Caco-2 (cell line): ENCODE measurements around the gene TMTC2. TPM values are rescaled to one million over a fixed set of nuclear protein-coding genes. Genes with fewer than 3 reads are reported as not detected.

Source experiments
- BruUV-seq: library from RNA; stranded (reverse); fragments of 400-500 nt; replicated peaks from 2 replicates; lab custom pipeline; 2021; lab: Mats Ljungman, UMichigan
- CTCF ChIA-PET: fragments of 300-600 bp; sonication (Branson Sonifier 250); formaldehyde crosslinking; loops from one replicate; lab custom pipeline; 2022; ENCODE audit warnings: antibody characterized with exemption; lab: Charles Lee
- POLR2A ChIA-PET: fragments of 300-600 bp; sonication (Branson Sonifier 250); formaldehyde crosslinking; loops from one replicate; lab custom pipeline; 2022; ENCODE audit warnings: antibody characterized with exemption; lab: Charles Lee
- DNase-seq, 2 experiments: peaks; one replicate each; pipeline versions ENCODE4 v3.0.0 to v3.0.0-alpha.2; 2020 to 2022
- H3K27me3 ChIP-seq: replicated peaks from 2 replicates; pipeline ENCODE4 v1.6.0; 2011; ENCODE audit warnings: low read length; ENCODE audit not compliant: control insufficient read depth, insufficient read depth
- H3K36me3 ChIP-seq: 2 replicates; pipeline ENCODE4 v1.5.1; 2011; ENCODE audit warnings: low read length; ENCODE audit not compliant: control insufficient read depth, insufficient read depth
- H3K4me1 ChIP-seq: fragments of 250-450 bp; sonication (Bioruptor Pico); 2 replicates; pipeline ENCODE4 v1.5.1; 2020; ENCODE audit warnings: mild to moderate bottlenecking
- H3K4me3 ChIP-seq: 2 replicates; pipeline ENCODE4 v1.5.1; 2011; ENCODE audit warnings: low read depth, mild to moderate bottlenecking, control low read depth, low read length
- H3K9me3 ChIP-seq: fragments of 250-450 bp; sonication (Bioruptor Pico); 2 replicates; pipeline ENCODE4 v1.5.1; 2020; ENCODE audit warnings: mild to moderate bottlenecking, moderate library complexity
- H3K27ac Mint-ChIP-seq: one replicate; pipeline ENCODE4 v1.8.0; 2022; ENCODE audit warnings: mixed read lengths; ENCODE audit not compliant: unreplicated experiment
- H3K27me3 Mint-ChIP-seq: one replicate; pipeline ENCODE4 v1.8.0; 2022; ENCODE audit warnings: mixed read lengths; ENCODE audit not compliant: insufficient read depth, unreplicated experiment
- H3K36me3 Mint-ChIP-seq: one replicate; pipeline ENCODE4 v1.8.0; 2022; ENCODE audit warnings: mild to moderate bottlenecking, mixed read lengths; ENCODE audit not compliant: insufficient read depth, unreplicated experiment
- H3K4me1 Mint-ChIP-seq: one replicate; pipeline ENCODE4 v1.8.0; 2022; ENCODE audit warnings: low read depth, mixed read lengths; ENCODE audit not compliant: unreplicated experiment
- H3K4me3 Mint-ChIP-seq: one replicate; pipeline ENCODE4 v1.8.0; 2022; ENCODE audit warnings: mild to moderate bottlenecking, moderate library complexity, mixed read lengths; ENCODE audit not compliant: unreplicated experiment
- H3K9me3 Mint-ChIP-seq: one replicate; pipeline ENCODE4 v1.8.0; 2022; ENCODE audit warnings: mixed read lengths; ENCODE audit not compliant: unreplicated experiment
- intact Hi-C: fragments of 100-400 bp; cut with micrococcal nuclease; formaldehyde crosslinking; loops from one replicate; pipeline ENCODE4 v1.10.0; 2022; ENCODE audit not compliant: unreplicated experiment
- total RNA-seq: library from RNA; stranded (reverse); gene quantifications from 2 replicates; pipeline ENCODE4 v1.2.3, GENCODE V29; 2022
- TF ChIP-seq, protein P1 (sequence below), 2 experiments: fragments of 200-600 bp in 1 of 2; IDR thresholded peaks; 1 replicate in 1 of 2; 2 replicates in 1 of 2; pipeline versions ENCODE4 v1.5.1 to v1.8.0; 2011 to 2022; ENCODE audit warnings: antibody characterized with exemption in 1 of 2, control low read depth in 1 of 2, inconsistent platforms in 1 of 2, low read depth in 1 of 2, low read length in 1 of 2, mild to moderate bottlenecking in 1 of 2, moderate library complexity in 1 of 2; ENCODE audit not compliant: insufficient read depth in 1 of 2, severe bottlenecking in 1 of 2, unreplicated experiment in 1 of 2

Gene TMTC2
- total RNA-seq, 1 experiment from 2014 or later, result 2.2 TPM

DNA sequence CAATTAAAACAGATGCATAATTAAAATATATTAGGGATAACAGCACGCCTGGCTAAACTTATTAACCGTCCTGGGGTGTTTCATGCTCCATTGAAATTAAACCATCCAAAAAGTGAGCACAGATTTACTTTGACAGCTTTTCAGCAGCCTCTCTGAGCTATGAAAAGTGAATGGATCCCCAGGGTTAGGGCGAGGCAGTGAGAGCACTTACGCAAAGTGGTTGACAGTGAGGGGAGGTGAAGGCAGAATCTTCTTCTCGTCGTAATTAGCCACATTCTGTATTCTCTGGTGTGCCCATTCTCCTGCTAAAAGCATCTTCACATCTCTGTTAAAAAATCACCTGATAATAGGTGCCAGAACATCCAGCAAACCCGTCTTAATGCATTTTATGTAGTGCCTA, 1.9 kb downstream of the TMTC2 start:
- peak overlapping the region; percentile 84 for H3K4me3 Mint-ChIP-seq
- intact Hi-C loops, result loop anchor here (5.0 to 10.0 kb wide), 6 partner anchors 69 to 574 kb away; no protein-coding TSS in a partner anchor
- no peak overlapping the region for H3K27ac Mint-ChIP-seq
- peaks cover 5% of the 10 kb centered on the region for H3K4me1 Mint-ChIP-seq
- ChIA-PET CTCF (interaction anchor here (0.7 kb wide), 1 partner anchor 32 kb away, joined by 4 read pairs; no protein-coding TSS in a partner anchor), POLR2A (no interaction called here)
- H3K9me3 ChIP-seq, result no peaks in the 10 kb centered on the region
- no peak overlapping the region for H3K4me3 ChIP-seq
- DNase-seq, result no peak
- peaks cover 12% of the 10 kb centered on the region for H3K36me3 Mint-ChIP-seq
- H3K36me3 ChIP-seq, result no peaks in the 10 kb centered on the region
- TF ChIP-seq, protein P1, sequence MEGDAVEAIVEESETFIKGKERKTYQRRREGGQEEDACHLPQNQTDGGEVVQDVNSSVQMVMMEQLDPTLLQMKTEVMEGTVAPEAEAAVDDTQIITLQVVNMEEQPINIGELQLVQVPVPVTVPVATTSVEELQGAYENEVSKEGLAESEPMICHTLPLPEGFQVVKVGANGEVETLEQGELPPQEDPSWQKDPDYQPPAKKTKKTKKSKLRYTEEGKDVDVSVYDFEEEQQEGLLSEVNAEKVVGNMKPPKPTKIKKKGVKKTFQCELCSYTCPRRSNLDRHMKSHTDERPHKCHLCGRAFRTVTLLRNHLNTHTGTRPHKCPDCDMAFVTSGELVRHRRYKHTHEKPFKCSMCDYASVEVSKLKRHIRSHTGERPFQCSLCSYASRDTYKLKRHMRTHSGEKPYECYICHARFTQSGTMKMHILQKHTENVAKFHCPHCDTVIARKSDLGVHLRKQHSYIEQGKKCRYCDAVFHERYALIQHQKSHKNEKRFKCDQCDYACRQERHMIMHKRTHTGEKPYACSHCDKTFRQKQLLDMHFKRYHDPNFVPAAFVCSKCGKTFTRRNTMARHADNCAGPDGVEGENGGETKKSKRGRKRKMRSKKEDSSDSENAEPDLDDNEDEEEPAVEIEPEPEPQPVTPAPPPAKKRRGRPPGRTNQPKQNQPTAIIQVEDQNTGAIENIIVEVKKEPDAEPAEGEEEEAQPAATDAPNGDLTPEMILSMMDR (IDR thresholded peaks at IDR 0.05; ENCODE audit: insufficient read depth in 1 of 2, low read depth in 1 of 2, low read length in 1 of 2, severe bottlenecking in 1 of 2, unreplicated experiment in 1 of 2), result no peak
- H3K27me3 ChIP-seq, result no peaks in the 10 kb centered on the region
- H3K9me3 Mint-ChIP-seq, result no peaks in the 10 kb centered on the region
- no TSS peak for BruUV-seq
- H3K27me3 Mint-ChIP-seq, result peaks cover 8% of the 10 kb centered on the region
- H3K4me1 ChIP-seq, result no peaks in the 10 kb centered on the region

- no peak overlapping the region for H3K27ac Mint-ChIP-seq
- no peak overlapping the region for H3K4me3 Mint-ChIP-seq
Observed at GRCh38 chr12:82690006-82690405, 3.3 kb downstream of the TMTC2 start.

GRCh38 chr12:82691513-82691912, 4.8 kb downstream of the TMTC2 start:
- intact Hi-C loops, result no loop called here
- Mint-ChIP-seq H3K4me1 (no peaks in the 10 kb centered on the region), H3K4me3 (no peak overlapping the region), H3K27me3 (peaks cover 2% of the 10 kb centered on the region), H3K9me3 (no peaks in the 10 kb centered on the region), H3K36me3 (peaks cover 9% of the 10 kb centered on the region), H3K27ac (no peak overlapping the region)
- Histone ChIP-seq H3K4me3 (no peak overlapping the region), H3K9me3 (no peaks in the 10 kb centered on the region), H3K36me3 (no peaks in the 10 kb centered on the region), H3K4me1 (no peaks in the 10 kb centered on the region), H3K27me3 (no peaks in the 10 kb centered on the region)
- TF ChIP-seq, protein P1 (IDR thresholded peaks at IDR 0.05; ENCODE audit: insufficient read depth in 1 of 2, low read depth in 1 of 2, low read length in 1 of 2, severe bottlenecking in 1 of 2, unreplicated experiment in 1 of 2), result no peak
- ChIA-PET POLR2A (no interaction called here), CTCF (no interaction called here)
- BruUV-seq, result no TSS peak
- DNase-seq, result no peak

More at GRCh38 chr12:82690006-82690405, 3.3 kb downstream of the TMTC2 start:
- intact Hi-C loops, result no loop called here
- H3K9me3 ChIP-seq, result no peaks in the 10 kb centered on the region
- no peak for DNase-seq
- Mint-ChIP-seq H3K9me3 (no peaks in the 10 kb centered on the region), H3K27me3 (peaks cover 2% of the 10 kb centered on the region), H3K4me1 (no peaks in the 10 kb centered on the region), H3K36me3 (peaks cover 12% of the 10 kb centered on the region)
- H3K27me3 ChIP-seq, result no peaks in the 10 kb centered on the region
- no peaks in the 10 kb centered on the region for H3K4me1 ChIP-seq
- H3K36me3 ChIP-seq, result no peaks in the 10 kb centered on the region
- POLR2A ChIA-PET, result no interaction called here
- no TSS peak for BruUV-seq
- no peak overlapping the region for H3K4me3 ChIP-seq
- CTCF ChIA-PET, result interaction anchor here (0.5 kb wide), 1 partner anchor 438 kb away, joined by 5 read pairs; no protein-coding TSS in a partner anchor
- TF ChIP-seq, protein P1 (IDR thresholded peaks at IDR 0.05; ENCODE audit: insufficient read depth in 1 of 2, low read depth in 1 of 2, low read length in 1 of 2, severe bottlenecking in 1 of 2, unreplicated experiment in 1 of 2), result no peak
